ENCODE measurements around the gene GCG.

Gene GCG

GRCh38 chr2:162175714-162176113 lies 23.7 kb upstream of the GCG start:
- TF ChIP-seq, protein P1, sequence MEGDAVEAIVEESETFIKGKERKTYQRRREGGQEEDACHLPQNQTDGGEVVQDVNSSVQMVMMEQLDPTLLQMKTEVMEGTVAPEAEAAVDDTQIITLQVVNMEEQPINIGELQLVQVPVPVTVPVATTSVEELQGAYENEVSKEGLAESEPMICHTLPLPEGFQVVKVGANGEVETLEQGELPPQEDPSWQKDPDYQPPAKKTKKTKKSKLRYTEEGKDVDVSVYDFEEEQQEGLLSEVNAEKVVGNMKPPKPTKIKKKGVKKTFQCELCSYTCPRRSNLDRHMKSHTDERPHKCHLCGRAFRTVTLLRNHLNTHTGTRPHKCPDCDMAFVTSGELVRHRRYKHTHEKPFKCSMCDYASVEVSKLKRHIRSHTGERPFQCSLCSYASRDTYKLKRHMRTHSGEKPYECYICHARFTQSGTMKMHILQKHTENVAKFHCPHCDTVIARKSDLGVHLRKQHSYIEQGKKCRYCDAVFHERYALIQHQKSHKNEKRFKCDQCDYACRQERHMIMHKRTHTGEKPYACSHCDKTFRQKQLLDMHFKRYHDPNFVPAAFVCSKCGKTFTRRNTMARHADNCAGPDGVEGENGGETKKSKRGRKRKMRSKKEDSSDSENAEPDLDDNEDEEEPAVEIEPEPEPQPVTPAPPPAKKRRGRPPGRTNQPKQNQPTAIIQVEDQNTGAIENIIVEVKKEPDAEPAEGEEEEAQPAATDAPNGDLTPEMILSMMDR (IDR thresholded peaks at IDR 0.05; ENCODE audit: low read depth, low read length) = no peak
- Histone ChIP-seq H3K27me3 (no peaks in the 10 kb centered on the region), H3K4me3 (ENCODE audit: low read depth, low read length) (no peak overlapping the region), H3K4me1 (no peaks in the 10 kb centered on the region), H3K36me3 (no peaks in the 10 kb centered on the region), H3K9me3 (no peaks in the 10 kb centered on the region)
- DNase-seq = no peak

DNA sequence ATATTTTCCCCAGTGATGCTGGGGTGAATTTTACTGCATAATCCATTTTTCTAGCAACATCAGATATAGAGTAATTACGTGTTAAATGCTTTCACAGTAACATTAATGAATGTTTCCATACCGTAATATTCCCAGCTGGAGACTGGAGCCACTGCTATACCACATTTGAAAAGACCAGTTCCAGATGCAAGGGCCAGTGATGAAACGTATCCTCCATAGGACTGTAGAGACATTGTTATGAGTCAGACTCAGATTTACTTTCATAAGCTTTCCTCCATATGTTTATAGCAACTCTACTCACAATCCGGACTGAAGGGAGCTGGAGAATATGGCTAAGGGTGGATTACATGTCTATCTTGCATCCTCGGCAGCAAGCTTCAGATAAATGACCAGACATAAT lies 22.7 kb upstream of the GCG start:
- TF ChIP-seq, protein P1 (IDR thresholded peaks at IDR 0.05; ENCODE audit: low read depth, low read length) = no peak
- no peak overlapping the region for H3K4me3 ChIP-seq (ENCODE audit: low read depth, low read length)
- DNase-seq = no peak
- no peaks in the 10 kb centered on the region for H3K9me3 ChIP-seq
- no peaks in the 10 kb centered on the region for H3K36me3 ChIP-seq
- no peaks in the 10 kb centered on the region for H3K27me3 ChIP-seq
- no peaks in the 10 kb centered on the region for H3K4me1 ChIP-seq

DNA sequence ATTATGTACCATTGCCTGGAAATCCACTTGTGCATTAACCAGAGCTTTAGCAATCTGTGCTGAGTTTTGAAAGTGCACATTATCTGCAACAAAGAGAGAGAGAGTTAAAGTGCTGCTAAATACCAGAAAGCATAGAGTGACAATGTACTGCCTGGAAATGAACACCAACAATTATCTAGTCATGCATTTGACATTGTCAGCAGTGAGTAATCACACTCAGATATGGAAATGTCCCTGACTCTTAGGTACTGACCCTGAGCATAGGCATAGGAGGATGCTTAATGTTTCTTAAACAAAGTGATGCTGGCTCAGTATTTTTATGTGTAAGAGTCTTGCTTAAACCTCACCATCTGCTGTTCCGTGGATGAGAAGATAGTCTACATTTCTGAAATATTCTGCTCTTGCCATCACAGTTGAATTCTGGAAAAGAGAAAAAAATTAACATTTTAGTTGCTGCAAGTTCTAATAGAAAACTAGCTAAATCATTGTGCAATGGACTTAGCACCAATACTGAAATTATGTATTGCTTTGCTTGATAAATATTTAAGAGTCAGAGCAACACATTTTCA lies 20.8 kb upstream of the GCG start:
- no peaks in the 10 kb centered on the region for H3K27me3 ChIP-seq
- TF ChIP-seq, protein P1 (IDR thresholded peaks at IDR 0.05; ENCODE audit: low read depth, low read length) = no peak
- no peak for DNase-seq
- no peaks in the 10 kb centered on the region for H3K9me3 ChIP-seq
- no peaks in the 10 kb centered on the region for H3K4me1 ChIP-seq
- no peak overlapping the region for H3K4me3 ChIP-seq (ENCODE audit: low read depth, low read length)
- no peaks in the 10 kb centered on the region for H3K36me3 ChIP-seq

- Histone ChIP-seq H3K4me3 (ENCODE audit: low read depth, low read length) (no peak overlapping the region), H3K4me1 (no peaks in the 10 kb centered on the region), H3K36me3 (no peaks in the 10 kb centered on the region), H3K27me3 (no peaks in the 10 kb centered on the region), H3K9me3 (no peaks in the 10 kb centered on the region)
- TF ChIP-seq, protein P1 (IDR thresholded peaks at IDR 0.05; ENCODE audit: low read depth, low read length) = no peak
- DNase-seq = no peak
These were observed 14.7 kb upstream of the GCG start for GRCh38 chr2:162166745-162167144.

GRCh38 chr2:162166174-162166573 lies 14.1 kb upstream of the GCG start:
- TF ChIP-seq, protein P1 (IDR thresholded peaks at IDR 0.05; ENCODE audit: low read depth, low read length) = no peak
- Histone ChIP-seq H3K27me3 (no peaks in the 10 kb centered on the region), H3K36me3 (no peaks in the 10 kb centered on the region), H3K4me3 (ENCODE audit: low read depth, low read length) (no peak overlapping the region), H3K4me1 (no peaks in the 10 kb centered on the region), H3K9me3 (no peaks in the 10 kb centered on the region)
- no peak for DNase-seq

GRCh38 chr2:162164802-162165201 lies 12.8 kb upstream of the GCG start:
- H3K27me3 ChIP-seq = no peaks in the 10 kb centered on the region
- no peaks in the 10 kb centered on the region for H3K4me1 ChIP-seq
- DNase-seq = no peak
- H3K9me3 ChIP-seq = no peaks in the 10 kb centered on the region
- no peaks in the 10 kb centered on the region for H3K36me3 ChIP-seq
- H3K4me3 ChIP-seq (ENCODE audit: low read depth, low read length) = no peak overlapping the region
- TF ChIP-seq, protein P1 (IDR thresholded peaks at IDR 0.05; ENCODE audit: low read depth, low read length) = no peak
